OCI-LY1 (cell line): ENCODE results near the gene TTC39C.

ENCODE experiments used
- H2AFZ ChIP-seq: fragments of 200-600 bp; sonication (generic), shearing (Covaris generic); 2 replicates; pipeline ENCODE4 v1.6.0; 2014; ENCODE audit warnings: antibody characterized with exemption, mild to moderate bottlenecking, low read length
- H3F3A ChIP-seq: fragments of 200-600 bp; sonication (generic), shearing (Covaris generic); 2 replicates; pipeline ENCODE4 v1.6.0; 2014; ENCODE audit warnings: mild to moderate bottlenecking, antibody characterized with exemption, low read length, moderate library complexity; ENCODE audit not compliant: insufficient read depth
- H3K27ac ChIP-seq: fragments of 200-600 bp; sonication (generic); 2 replicates; pipeline ENCODE4 v1.5.1; 2014; ENCODE audit warnings: low read length, mixed run types, mild to moderate bottlenecking, low read depth; ENCODE audit not compliant: poor library complexity, severe bottlenecking
- H3K27me3 ChIP-seq: fragments of 200-600 bp; sonication (generic); 2 replicates; pipeline ENCODE4 v1.6.0; 2014; ENCODE audit warnings: antibody characterized with exemption, mild to moderate bottlenecking, low read length, moderate library complexity; ENCODE audit not compliant: insufficient read depth
- H3K36me3 ChIP-seq: fragments of 200-600 bp; sonication (generic); 2 replicates; pipeline ENCODE4 v1.6.1; 2014; ENCODE audit warnings: mild to moderate bottlenecking, antibody characterized with exemption, low read length, moderate library complexity, mixed read lengths; ENCODE audit not compliant: insufficient read depth
- H3K4me1 ChIP-seq: fragments of 200-600 bp; sonication (generic); 2 replicates; pipeline ENCODE4 v1.5.1; 2014; ENCODE audit warnings: mild to moderate bottlenecking, low read length, moderate library complexity; ENCODE audit not compliant: insufficient read depth, severe bottlenecking
- H3K4me2 ChIP-seq: fragments of 200-600 bp; sonication (generic), shearing (Covaris generic); 2 replicates; pipeline ENCODE4 v1.6.1; 2014; ENCODE audit warnings: low read length
- H3K4me3 ChIP-seq: fragments of 200-600 bp; sonication (generic); 2 replicates; pipeline ENCODE4 v1.5.1; 2014; ENCODE audit warnings: low read length, low read depth, mild to moderate bottlenecking, mixed read lengths; ENCODE audit not compliant: poor library complexity, severe bottlenecking
- H3K79me2 ChIP-seq: fragments of 200-600 bp; shearing (Covaris generic); 2 replicates; pipeline ENCODE4 v1.6.1; 2016; ENCODE audit warnings: mixed run types, low read length, mixed read lengths; ENCODE audit not compliant: insufficient read depth
- H3K9ac ChIP-seq: fragments of 200-600 bp; sonication (generic), shearing (Covaris generic); 2 replicates; pipeline ENCODE4 v1.6.1; 2014; ENCODE audit warnings: mild to moderate bottlenecking, low read length, mixed read lengths
- H3K9me2 ChIP-seq: fragments of 200-600 bp; sonication (generic), shearing (Covaris generic); 2 replicates; pipeline ENCODE4 v1.6.1; 2014; ENCODE audit warnings: low read depth, mild to moderate bottlenecking, low read length, mixed read lengths
- H3K9me3 ChIP-seq: fragments of 200-600 bp; shearing (Covaris generic); 2 replicates; pipeline ENCODE4 v1.6.1; 2014; ENCODE audit warnings: low read length, mixed read lengths
- H4K20me1 ChIP-seq: fragments of 200-600 bp; sonication (generic), shearing (Covaris generic); 2 replicates; pipeline ENCODE4 v1.6.0; 2016; ENCODE audit warnings: mild to moderate bottlenecking, low read length; ENCODE audit not compliant: insufficient read depth
- CTCF ChIP-seq: fragments of 200-600 bp; sonication (generic), shearing (Covaris generic); IDR thresholded peaks from 2 replicates; pipeline ENCODE4 v1.5.1; 2017; ENCODE audit warnings: mild to moderate bottlenecking, antibody characterized with exemption, low read length, moderate library complexity, mixed read lengths
- EZH2 ChIP-seq: fragments of 200-600 bp; sonication (generic), shearing (Covaris generic); IDR thresholded peaks from 2 replicates; pipeline ENCODE4 v1.8.0; 2017; ENCODE audit warnings: borderline replicate concordance, mixed run types, mild to moderate bottlenecking, antibody characterized with exemption, low read length, moderate library complexity, mixed read lengths

Gene TTC39C

GRCh38 chr18:24168496-24168895 lies 153.9 kb downstream of the TTC39C start:
- no peaks in the 10 kb centered on the region for H4K20me1 ChIP-seq
- no peak overlapping the region for H3K4me2 ChIP-seq
- H3K27ac ChIP-seq = no peak overlapping the region
- no peak for TF ChIP-seq CTCF
- TF ChIP-seq EZH2 = no peak
- H3K4me1 ChIP-seq = no peaks in the 10 kb centered on the region
- H2AFZ ChIP-seq = no peak overlapping the region
- no peaks in the 10 kb centered on the region for H3K27me3 ChIP-seq
- no peaks in the 10 kb centered on the region for H3K36me3 ChIP-seq
- H3K9me3 ChIP-seq = no peaks in the 10 kb centered on the region
- H3K9ac ChIP-seq = no peak overlapping the region
- no peaks in the 10 kb centered on the region for H3K79me2 ChIP-seq
- H3F3A ChIP-seq = no peaks in the 10 kb centered on the region
- no peak overlapping the region for H3K4me3 ChIP-seq
- H3K9me2 ChIP-seq = no peaks in the 10 kb centered on the region

- H3K4me1 ChIP-seq = no peaks in the 10 kb centered on the region
- no peaks in the 10 kb centered on the region for H3K27me3 ChIP-seq
- no peaks in the 10 kb centered on the region for H3K9me2 ChIP-seq
- H3K9me3 ChIP-seq = no peaks in the 10 kb centered on the region
- H3F3A ChIP-seq = no peaks in the 10 kb centered on the region
- no peaks in the 10 kb centered on the region for H4K20me1 ChIP-seq
- H3K4me3 ChIP-seq = no peak overlapping the region
- TF ChIP-seq EZH2 = no peak
- no peak for TF ChIP-seq CTCF
- no peak overlapping the region for H2AFZ ChIP-seq
- no peaks in the 10 kb centered on the region for H3K36me3 ChIP-seq
- H3K9ac ChIP-seq = no peak overlapping the region
- H3K27ac ChIP-seq = no peak overlapping the region
- H3K4me2 ChIP-seq = no peak overlapping the region
- H3K79me2 ChIP-seq = no peaks in the 10 kb centered on the region
Measured at GRCh38 chr18:24170360-24170759, 155.8 kb downstream of the TTC39C start.

- Histone ChIP-seq H3K36me3 (no peaks in the 10 kb centered on the region), H3K9ac (no peak overlapping the region), H3K27me3 (no peaks in the 10 kb centered on the region), H3K4me1 (no peaks in the 10 kb centered on the region), H3K4me3 (no peak overlapping the region), H3K4me2 (no peak overlapping the region), H3K9me2 (no peaks in the 10 kb centered on the region), H4K20me1 (no peaks in the 10 kb centered on the region), H3K79me2 (no peaks in the 10 kb centered on the region), H3K27ac (no peak overlapping the region), H2AFZ (no peak overlapping the region), H3K9me3 (no peaks in the 10 kb centered on the region), H3F3A (no peaks in the 10 kb centered on the region)
- no peak for TF ChIP-seq CTCF
- no peak for TF ChIP-seq EZH2
Measured at GRCh38 chr18:24173997-24174396, 159.4 kb downstream of the TTC39C start.
